ENCODE data around the gene TEC.
A peak's percentile ranks its signal among the peaks of the same experiment; 100 is the strongest.

TEC gene

GRCh38 chr4:48269861-48270522 is 354 bp upstream of the TEC start:
- DNase-seq (ENCODE audit: low spot score) = peak; percentile 99

GRCh38 chr4:48267574-48267973 is 2.1 kb downstream of the TEC start:
- no peak for DNase-seq (ENCODE audit: low spot score)

DNA sequence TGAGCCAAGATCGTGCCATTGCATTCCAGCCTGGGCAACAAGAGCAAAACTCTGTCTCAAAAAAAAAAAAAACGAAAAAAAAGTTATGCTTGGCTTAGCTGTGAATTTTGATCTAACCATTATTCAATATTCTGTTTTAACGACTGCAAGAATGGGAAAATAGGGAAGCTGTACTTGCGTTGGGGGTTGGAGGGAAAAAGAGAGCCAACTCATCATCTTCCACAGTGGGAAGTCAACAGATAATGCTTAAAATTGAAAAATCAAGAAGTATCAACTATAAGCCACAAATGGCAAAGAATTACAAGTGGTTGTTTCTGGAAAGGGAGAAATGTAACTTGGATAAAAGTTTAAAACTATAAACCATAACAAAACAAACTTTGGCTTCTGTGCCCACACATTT is 2.9 kb downstream of the TEC start:
- no peak for DNase-seq (ENCODE audit: low spot score)

GRCh38 chr4:48262926-48263325 is 6.7 kb downstream of the TEC start:
- DNase-seq (ENCODE audit: low spot score) = no peak

DNA sequence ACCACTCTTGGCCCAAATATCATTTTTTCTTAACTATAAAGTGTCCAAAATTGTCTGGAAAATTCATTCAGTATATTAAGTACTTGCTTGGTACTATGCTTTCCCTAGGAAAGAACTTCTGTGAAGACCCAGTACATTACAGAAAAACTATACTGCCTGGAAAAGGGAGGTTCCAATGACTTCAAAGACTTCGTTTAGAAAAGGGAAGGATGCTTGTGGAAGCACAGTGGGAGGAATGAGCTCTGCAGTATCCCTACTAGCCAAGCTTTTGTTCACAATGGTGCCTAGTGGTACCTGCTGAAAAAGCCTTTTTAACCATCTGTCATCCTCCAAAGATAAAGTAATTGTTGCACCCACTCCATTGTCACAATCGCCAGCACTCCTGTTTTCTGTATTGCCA is 7.2 kb downstream of the TEC start:
- no peak for DNase-seq (ENCODE audit: low spot score)

DNA sequence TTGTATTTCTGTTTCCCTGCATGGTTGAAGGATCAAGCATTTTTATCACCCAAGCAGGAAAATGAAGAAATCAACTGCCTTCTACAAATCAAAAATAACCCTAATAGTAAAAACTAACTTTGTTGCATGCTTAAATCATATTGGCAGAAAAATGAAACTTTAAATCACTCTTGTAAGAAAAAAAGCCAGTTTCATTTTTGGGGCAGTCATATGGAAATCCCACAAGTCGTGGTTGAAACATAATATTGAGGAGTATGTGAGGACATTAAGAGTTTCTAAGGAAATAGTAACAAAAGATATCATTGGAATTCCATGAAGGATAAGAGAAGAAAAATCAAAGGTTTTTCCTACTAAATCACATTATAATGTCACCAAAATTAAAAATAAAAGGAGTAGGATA is 8.4 kb downstream of the TEC start:
- no peak for DNase-seq (ENCODE audit: low spot score)

GRCh38 chr4:48259748-48260147 is 9.9 kb downstream of the TEC start:
- no peak for DNase-seq (ENCODE audit: low spot score)

GRCh38 chr4:48258845-48259397 is 10.7 kb downstream of the TEC start:
- DNase-seq (ENCODE audit: low spot score) = no peak

DNA sequence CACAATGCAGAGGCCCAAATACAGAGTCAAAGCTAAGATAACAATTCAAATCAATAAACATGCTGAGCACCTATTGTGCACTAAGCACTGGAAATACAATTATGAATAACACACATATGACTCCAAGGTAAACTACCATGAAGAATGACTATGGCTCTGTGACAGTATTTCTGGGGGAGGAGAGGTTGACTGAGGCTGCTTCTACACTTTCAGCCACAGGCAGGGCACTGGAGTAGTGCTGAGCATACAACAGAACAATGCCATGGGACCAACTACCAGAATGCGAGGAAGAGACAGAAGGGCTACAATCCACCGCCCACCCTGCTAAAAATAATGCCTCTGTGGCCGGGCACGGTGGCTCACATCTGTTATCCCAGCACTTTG is 13.7 kb downstream of the TEC start:
- no peak for DNase-seq (ENCODE audit: low spot score)

DNA sequence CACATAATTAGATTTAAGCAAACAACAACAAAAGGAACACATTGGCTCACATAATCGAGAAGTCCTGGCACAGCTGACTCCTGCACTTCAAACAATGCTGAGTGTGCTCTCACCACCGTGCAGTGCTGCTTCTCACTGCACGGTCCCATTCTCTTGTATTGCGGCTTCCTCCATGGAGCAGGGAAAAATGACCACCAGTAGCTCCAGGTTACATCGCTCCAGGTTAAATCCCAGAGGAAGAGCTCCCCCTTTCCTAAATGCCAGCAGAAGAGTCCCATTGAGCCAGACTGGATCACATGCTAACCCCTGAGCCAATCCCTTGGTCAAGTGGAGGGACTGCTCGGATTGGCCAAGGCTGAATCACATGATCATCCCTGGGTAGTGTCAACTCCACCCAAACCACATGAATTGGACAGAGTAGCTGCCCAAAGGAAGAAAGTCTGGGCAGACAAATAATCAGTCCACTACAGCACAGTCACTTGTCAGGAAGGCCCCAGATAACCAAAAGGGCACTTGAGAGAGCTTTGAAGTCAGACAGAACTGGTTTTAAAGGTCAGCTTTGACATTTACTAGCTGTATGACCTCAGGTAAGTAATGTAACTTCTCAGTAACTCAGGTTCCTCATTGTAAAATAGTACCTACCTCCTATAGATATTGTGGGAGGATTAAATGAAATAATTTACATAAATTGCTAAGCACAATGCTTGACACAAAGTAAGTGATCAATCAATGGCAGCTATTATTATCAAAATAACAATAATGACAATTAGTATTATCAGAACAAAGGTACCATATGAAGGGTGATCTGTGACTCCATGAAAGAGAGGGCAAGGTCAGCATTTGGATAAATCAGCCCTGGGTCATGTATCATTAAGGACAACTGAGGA is 14.3 kb downstream of the TEC start:
- no peak for DNase-seq (ENCODE audit: low spot score)

- no peak for DNase-seq (ENCODE audit: low spot score)
Measured at GRCh38 chr4:48254381-48255071, 15.1 kb downstream of the TEC start.

DNA sequence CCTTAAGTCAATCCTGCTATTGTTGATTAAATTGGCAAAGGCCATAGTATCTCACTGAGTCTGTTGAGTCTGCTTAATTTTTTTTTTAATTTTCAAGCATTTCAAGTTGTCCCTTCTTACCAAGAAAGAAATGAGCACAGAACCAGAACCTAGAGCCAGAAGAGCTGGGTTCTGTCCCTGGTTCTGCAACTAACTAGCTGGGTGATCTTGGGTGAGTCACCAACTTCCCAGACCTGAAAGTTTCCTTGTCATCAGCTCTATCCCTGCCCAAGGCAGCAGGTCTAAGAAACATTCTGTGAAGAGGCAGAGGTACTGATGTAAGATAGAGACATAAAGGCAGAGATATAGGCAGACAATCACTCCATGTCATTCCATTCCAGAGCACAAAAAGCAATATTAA is 17.3 kb downstream of the TEC start:
- DNase-seq (ENCODE audit: low spot score) = no peak

- DNase-seq (ENCODE audit: low spot score) = no peak
Measured at GRCh38 chr4:48250980-48251379, 18.7 kb downstream of the TEC start.

GRCh38 chr4:48250343-48250742 is 19.3 kb downstream of the TEC start:
- DNase-seq (ENCODE audit: low spot score) = no peak

DNA sequence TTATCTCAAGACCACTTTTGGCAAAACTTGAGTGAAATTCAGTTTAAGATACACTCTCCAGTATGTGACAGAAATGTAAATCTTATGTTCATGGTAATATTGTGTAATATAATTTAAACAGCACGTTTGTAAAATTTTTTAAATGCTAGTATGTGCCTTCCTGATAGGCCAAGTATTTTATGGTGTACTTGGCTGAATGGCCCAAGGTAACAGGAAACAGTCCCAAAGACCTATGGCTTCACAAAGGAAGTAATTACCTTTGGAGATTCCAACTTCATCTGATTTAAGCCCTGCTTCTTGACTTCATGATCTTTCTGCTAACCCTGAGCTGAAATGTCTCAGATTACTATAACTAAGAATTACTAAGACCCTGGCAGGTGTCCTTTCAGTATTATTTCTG is 20.3 kb downstream of the TEC start:
- no peak for DNase-seq (ENCODE audit: low spot score)

DNA sequence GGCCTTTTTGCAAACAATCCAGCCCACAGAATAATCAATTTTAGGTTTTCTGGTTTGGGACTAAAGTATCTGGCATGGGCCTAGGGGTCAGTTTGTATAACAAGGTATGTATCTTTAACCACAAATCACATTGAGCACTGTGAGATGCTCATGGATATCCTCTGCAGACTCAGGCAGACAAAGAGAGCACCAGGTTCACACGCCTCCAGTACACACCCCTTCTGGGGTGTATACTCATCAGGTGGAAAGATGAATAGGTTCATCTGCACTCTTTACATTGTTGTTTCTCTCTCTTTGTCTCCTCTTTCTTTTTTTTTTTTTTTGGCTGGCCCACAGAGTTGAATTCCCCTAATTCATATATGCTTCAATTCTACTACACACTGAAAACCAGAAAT is 21.1 kb downstream of the TEC start:
- no peak for DNase-seq (ENCODE audit: low spot score)

DNA sequence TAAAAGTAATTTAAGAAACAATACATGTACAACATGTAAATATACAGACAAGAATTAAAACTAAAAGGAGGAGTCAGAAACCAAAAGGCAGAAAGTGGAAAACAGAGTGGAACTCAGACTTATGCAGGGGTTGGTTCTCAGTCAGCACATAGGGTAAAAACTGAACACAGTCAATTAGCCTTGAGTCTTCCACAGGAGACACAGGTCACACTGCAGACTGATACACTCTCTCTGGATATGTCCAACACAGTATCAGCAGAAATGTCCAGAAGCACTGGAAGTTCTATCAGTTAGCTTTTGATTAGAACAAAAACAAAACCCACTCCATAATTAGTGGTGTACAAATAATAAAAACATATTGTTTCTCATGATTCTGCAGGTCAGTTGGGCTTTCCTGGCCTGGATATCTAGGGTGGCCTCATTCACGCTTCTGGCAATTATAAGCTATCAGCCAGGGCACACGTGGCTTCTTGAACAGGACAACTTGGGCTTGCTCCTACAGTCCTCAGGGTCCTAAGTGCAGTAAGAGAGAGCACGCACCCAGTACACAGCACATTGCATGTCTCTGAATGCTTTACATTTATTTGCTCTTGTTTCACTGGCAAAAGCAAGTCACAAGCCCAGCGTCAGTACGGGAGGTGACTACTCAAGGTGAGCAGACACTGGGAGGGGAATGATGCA is 21.6 kb downstream of the TEC start:
- no peak for DNase-seq (ENCODE audit: low spot score)

GRCh38 chr4:48247142-48247877 is 22.3 kb downstream of the TEC start:
- no peak for DNase-seq (ENCODE audit: low spot score)

DNA sequence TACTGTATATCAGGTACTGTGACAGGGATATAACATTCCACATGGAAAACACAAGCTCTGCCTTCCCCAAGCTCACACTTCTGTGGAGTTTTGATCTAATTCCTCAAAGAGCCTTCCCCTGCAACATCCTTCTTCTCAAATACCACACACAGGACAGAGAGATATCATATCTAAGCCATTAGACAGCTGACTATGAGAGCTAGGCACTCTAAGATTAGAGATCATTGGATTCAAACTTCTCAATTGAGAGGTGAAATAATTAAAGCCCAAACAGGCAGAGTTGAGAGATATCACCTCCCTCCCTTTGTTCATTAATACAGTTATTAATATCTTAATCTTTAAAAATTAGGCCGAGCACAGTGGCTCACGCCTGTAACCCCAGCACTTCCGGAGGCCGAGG is 25.0 kb downstream of the TEC start:
- DNase-seq (ENCODE audit: low spot score) = no peak

GRCh38 chr4:48243887-48244286 is 25.8 kb downstream of the TEC start:
- DNase-seq (ENCODE audit: low spot score) = no peak

GRCh38 chr4:48243429-48243828 is 26.2 kb downstream of the TEC start:
- no peak for DNase-seq (ENCODE audit: low spot score)
